GM12878 (cell line): ENCODE data around the gene C1orf232. TPM values are rescaled to one million over a fixed set of nuclear protein-coding genes. Genes with fewer than 3 reads are reported as not detected.
A peak's percentile ranks its signal among the peaks of the same experiment; 100 is the strongest.

Experiments
- ASH2L ChIP-seq: fragments of 300-600, 200-600 bp; sonication (generic); IDR thresholded peaks from 2 replicates; pipeline ENCODE4 v1.6.1; 2017; ENCODE audit warnings: low read depth, mild to moderate bottlenecking, borderline replicate concordance
- BCL3 ChIP-seq: IDR thresholded peaks from 2 replicates; pipeline ENCODE4 v1.6.1; 2011; ENCODE audit warnings: borderline replicate concordance, low read depth, mild to moderate bottlenecking, moderate library complexity, low read length; ENCODE audit not compliant: insufficient read depth, poor library complexity, severe bottlenecking
- ETV6 ChIP-seq, 2 experiments: fragments of 450-650 bp in 1 of 2; IDR thresholded peaks in 1 of 2; conservative IDR thresholded peaks in 1 of 2; 2 replicates each; pipeline ENCODE4 v1.6.1; 2014; ENCODE audit warnings: antibody characterized with exemption in 1 of 2, borderline replicate concordance in 1 of 2, low read depth in 1 of 2, mild to moderate bottlenecking in 1 of 2, moderate library complexity in 1 of 2
- GABPA ChIP-seq: IDR thresholded peaks from 2 replicates; pipeline ENCODE4 v1.6.1; 2014; ENCODE audit warnings: antibody characterized with exemption, low read depth, mild to moderate bottlenecking, inconsistent platforms
- JUND ChIP-seq: IDR thresholded peaks from 2 replicates; pipeline ENCODE4 v1.6.1; 2012; ENCODE audit warnings: low read depth, mild to moderate bottlenecking, low read length, improper control_type of control experiment, moderate library complexity
- KDM1A ChIP-seq: fragments of 200-600 bp; sonication (generic); IDR thresholded peaks from 2 replicates; pipeline ENCODE4 v1.6.1; 2016; ENCODE audit warnings: borderline replicate concordance
- LARP7 ChIP-seq: fragments of 450-650 bp; IDR thresholded peaks from 2 replicates; pipeline ENCODE4 v1.6.1; 2017; ENCODE audit warnings: mild to moderate bottlenecking
- MAX ChIP-seq: IDR thresholded peaks from 2 replicates; pipeline ENCODE4 v1.6.1; 2012; ENCODE audit warnings: low read depth, low read length, improper control_type of control experiment
- MEF2B ChIP-seq: fragments of 450-650 bp; IDR thresholded peaks from 2 replicates; pipeline ENCODE4 v1.6.1; 2018; ENCODE audit warnings: mild to moderate bottlenecking, moderate library complexity; ENCODE audit not compliant: partially characterized antibody, poor library complexity, severe bottlenecking
- NRF1 ChIP-seq: conservative IDR thresholded peaks from 2 replicates; pipeline ENCODE4 v1.6.1; 2011; ENCODE audit warnings: mild to moderate bottlenecking, low read depth, low read length, improper control_type of control experiment
- PML ChIP-seq: IDR thresholded peaks from 2 replicates; pipeline ENCODE4 v1.6.1; 2012; ENCODE audit warnings: low read length, inconsistent platforms
- RAD21 ChIP-seq: IDR thresholded peaks from 2 replicates; pipeline ENCODE4 v1.6.1; 2011; ENCODE audit warnings: mild to moderate bottlenecking, low read depth, low read length, moderate library complexity; ENCODE audit not compliant: insufficient read depth
- RELA ChIP-seq: fragments of 450-650 bp; IDR thresholded peaks from 2 replicates; pipeline ENCODE4 v1.8.0; 2014; ENCODE audit warnings: borderline replicate concordance; ENCODE audit not compliant: partially characterized antibody
- RFX5 ChIP-seq: IDR thresholded peaks from 2 replicates; pipeline ENCODE4 v1.6.1; 2011; ENCODE audit warnings: low read depth, low read length, improper control_type of control experiment
- SMAD1 ChIP-seq: fragments of 450-650 bp; IDR thresholded peaks from 2 replicates; pipeline ENCODE4 v1.6.1; 2018; ENCODE audit warnings: mild to moderate bottlenecking, low read depth; ENCODE audit not compliant: partially characterized antibody
- USF2 ChIP-seq: IDR thresholded peaks from 2 replicates; pipeline ENCODE4 v1.6.1; 2011; ENCODE audit warnings: low read depth, low read length, improper control_type of control experiment, borderline replicate concordance
- polyA plus RNA-seq, 11 experiments: library from polyadenylated mRNA; depleted of rRNA in 4 of 11; unstranded in 6 of 11; stranded (reverse) in 5 of 11; fragments of >200 nt; fragmentation: Nextera tagmentation in 4 of 11; fragmentation: Illumina TruSeq in 1 of 11; extraction: Ambion mirVana in 4 of 11; extraction: Trizol in 1 of 11; gene quantifications; 1 replicate in 1 of 11; 2 replicates in 10 of 11; pipeline versions ENCODE4 v1.2.1 to v1.2.3, GENCODE V29; 2011 to 2016; ENCODE audit warnings: inconsistent platforms in 2 of 11, missing spikeins in 2 of 11, low read depth in 1 of 11
- total RNA-seq, 4 experiments: library from RNA; depleted of rRNA in 3 of 4; stranded (reverse); fragments of >200 nt in 3 of 4; fragmentation: Illumina TruSeq in 1 of 4; extraction: Trizol in 1 of 4; gene quantifications; 2 replicates each; pipeline versions ENCODE4 v1.2.1 to v1.2.3, GENCODE V29; 2013 to 2021
- TF ChIP-seq, protein P1 (sequence below): fragments of 450-650 bp; IDR thresholded peaks from 2 replicates; pipeline ENCODE4 v1.6.1; 2016; ENCODE audit warnings: mild to moderate bottlenecking
- TF ChIP-seq, protein P2 (sequence below): IDR thresholded peaks from 2 replicates; pipeline ENCODE4 v1.6.1; 2011; ENCODE audit warnings: low read depth, mild to moderate bottlenecking, low read length, moderate library complexity, borderline replicate concordance; ENCODE audit errors: extremely low read depth
- TF ChIP-seq, protein P3 (sequence below): fragments of 150-350 bp; IDR thresholded peaks from 2 replicates; pipeline ENCODE4 v1.6.1; 2016; ENCODE audit warnings: low read depth, low read length

Gene C1orf232
- total and polyA plus RNA-seq, 10 of the 15 experiments (the other 5 are each of a cell fraction or from before 2014, with no cell fraction given): not detected

DNA sequence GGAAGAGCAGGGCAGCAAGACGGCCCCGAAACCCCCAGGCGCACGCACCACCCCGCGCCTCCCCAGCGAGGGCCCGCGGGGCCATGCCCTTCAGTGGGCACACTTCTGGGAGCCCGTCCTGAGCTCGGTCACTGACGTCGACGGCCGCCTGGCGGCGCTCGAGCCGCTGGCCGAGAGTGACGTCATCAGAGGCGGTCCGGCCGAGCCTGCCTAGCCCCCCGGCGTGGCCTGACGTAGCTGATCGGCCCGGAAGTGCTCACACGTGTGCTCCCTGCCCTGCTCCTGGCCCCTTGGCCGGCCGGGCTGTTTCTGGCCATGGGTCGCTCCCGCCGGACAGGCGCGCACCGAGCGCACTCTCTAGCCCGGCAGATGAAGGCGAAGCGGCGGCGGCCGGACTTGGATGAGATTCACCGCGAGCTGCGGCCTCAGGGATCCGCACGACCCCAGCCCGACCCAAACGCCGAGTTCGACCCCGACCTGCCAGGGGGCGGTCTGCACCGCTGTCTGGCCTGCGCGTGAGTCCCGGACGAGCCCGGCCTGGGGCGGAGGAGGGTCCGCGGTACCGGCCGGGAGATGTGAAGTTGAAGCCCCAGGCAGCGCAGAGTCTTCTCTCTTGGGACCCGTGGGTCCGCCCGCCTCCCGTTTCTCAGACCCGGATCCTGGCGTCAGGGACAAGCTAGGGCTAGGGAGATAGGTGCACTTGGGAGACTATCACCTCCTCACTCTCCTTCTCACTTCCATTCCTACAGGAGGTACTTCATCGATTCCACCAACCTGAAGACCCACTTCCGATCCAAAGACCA is 1.1 kb upstream of the C1orf232 start, which contains the start of gene ZNF593 (continued):
- TF ChIP-seq RELA (peak; percentile 49), USF2 (no peak; the same call in 1 of the 2 replicates), MAX (peak; percentile 90), JUND (peak; percentile 96), LARP7 (peak; percentile 87; the same call in 1 of the 2 replicates), RFX5 (peak; percentile 82; the same call in 1 of the 2 replicates), PML (no peak; the same call in 1 of the 2 replicates), NRF1 (no peak), RAD21 (peak; percentile 36; the same call in 1 of the 2 replicates), MEF2B (peak; percentile 44), GABPA (peak; percentile 70), ETV6 (conservative IDR thresholded peaks at IDR 0.05 in 1 of 2, IDR thresholded peaks at IDR 0.05 in 1 of 2; ENCODE audit: borderline replicate concordance in 1 of 2, low read depth in 1 of 2) (no peak), BCL3 (no peak), KDM1A (no peak), SMAD1 (no peak), ASH2L (no peak)
- TF ChIP-seq, protein P1, sequence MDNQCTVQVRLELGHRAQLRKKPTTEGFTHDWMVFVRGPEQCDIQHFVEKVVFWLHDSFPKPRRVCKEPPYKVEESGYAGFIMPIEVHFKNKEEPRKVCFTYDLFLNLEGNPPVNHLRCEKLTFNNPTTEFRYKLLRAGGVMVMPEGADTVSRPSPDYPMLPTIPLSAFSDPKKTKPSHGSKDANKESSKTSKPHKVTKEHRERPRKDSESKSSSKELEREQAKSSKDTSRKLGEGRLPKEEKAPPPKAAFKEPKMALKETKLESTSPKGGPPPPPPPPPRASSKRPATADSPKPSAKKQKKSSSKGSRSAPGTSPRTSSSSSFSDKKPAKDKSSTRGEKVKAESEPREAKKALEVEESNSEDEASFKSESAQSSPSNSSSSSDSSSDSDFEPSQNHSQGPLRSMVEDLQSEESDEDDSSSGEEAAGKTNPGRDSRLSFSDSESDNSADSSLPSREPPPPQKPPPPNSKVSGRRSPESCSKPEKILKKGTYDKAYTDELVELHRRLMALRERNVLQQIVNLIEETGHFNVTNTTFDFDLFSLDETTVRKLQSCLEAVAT: no peak
- TF ChIP-seq, protein P2, sequence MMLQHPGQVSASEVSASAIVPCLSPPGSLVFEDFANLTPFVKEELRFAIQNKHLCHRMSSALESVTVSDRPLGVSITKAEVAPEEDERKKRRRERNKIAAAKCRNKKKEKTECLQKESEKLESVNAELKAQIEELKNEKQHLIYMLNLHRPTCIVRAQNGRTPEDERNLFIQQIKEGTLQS: peak; percentile 38; the same call in 1 of the 2 replicates
- TF ChIP-seq, protein P3, sequence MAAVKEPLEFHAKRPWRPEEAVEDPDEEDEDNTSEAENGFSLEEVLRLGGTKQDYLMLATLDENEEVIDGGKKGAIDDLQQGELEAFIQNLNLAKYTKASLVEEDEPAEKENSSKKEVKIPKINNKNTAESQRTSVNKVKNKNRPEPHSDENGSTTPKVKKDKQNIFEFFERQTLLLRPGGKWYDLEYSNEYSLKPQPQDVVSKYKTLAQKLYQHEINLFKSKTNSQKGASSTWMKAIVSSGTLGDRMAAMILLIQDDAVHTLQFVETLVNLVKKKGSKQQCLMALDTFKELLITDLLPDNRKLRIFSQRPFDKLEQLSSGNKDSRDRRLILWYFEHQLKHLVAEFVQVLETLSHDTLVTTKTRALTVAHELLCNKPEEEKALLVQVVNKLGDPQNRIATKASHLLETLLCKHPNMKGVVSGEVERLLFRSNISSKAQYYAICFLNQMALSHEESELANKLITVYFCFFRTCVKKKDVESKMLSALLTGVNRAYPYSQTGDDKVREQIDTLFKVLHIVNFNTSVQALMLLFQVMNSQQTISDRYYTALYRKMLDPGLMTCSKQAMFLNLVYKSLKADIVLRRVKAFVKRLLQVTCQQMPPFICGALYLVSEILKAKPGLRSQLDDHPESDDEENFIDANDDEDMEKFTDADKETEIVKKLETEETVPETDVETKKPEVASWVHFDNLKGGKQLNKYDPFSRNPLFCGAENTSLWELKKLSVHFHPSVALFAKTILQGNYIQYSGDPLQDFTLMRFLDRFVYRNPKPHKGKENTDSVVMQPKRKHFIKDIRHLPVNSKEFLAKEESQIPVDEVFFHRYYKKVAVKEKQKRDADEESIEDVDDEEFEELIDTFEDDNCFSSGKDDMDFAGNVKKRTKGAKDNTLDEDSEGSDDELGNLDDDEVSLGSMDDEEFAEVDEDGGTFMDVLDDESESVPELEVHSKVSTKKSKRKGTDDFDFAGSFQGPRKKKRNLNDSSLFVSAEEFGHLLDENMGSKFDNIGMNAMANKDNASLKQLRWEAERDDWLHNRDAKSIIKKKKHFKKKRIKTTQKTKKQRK: no peak
